GM19455 (cell line): ENCODE results near the gene GPC5.

Source experiments
- ATAC-seq: cut with Tn5 transposase; IDR thresholded peaks from one replicate; pipeline ENCODE4 v1.9.1; 2021; ENCODE audit not compliant: unreplicated experiment

The GPC5 gene

GRCh38 chr13:91454666-91455065 lies 56.2 kb downstream of the GPC5 start:
- no peak for ATAC-seq

- no peak for ATAC-seq
These were observed 58.4 kb downstream of the GPC5 start for GRCh38 chr13:91456837-91457236.

- ATAC-seq: no peak
These were observed 61.1 kb downstream of the GPC5 start for GRCh38 chr13:91459485-91459884.

GRCh38 chr13:91464336-91464735 lies 65.9 kb downstream of the GPC5 start:
- ATAC-seq: no peak

GRCh38 chr13:91467236-91467635 lies 68.8 kb downstream of the GPC5 start:
- no peak for ATAC-seq

GRCh38 chr13:91468301-91468700 lies 69.9 kb downstream of the GPC5 start:
- ATAC-seq: no peak

- no peak for ATAC-seq
These were observed 71.7 kb downstream of the GPC5 start for GRCh38 chr13:91470084-91470621.

GRCh38 chr13:91470681-91471080 lies 72.3 kb downstream of the GPC5 start:
- no peak for ATAC-seq

- no peak for ATAC-seq
These were observed 84.0 kb downstream of the GPC5 start for GRCh38 chr13:91482427-91482826.

- ATAC-seq: no peak
These were observed 93.6 kb downstream of the GPC5 start for GRCh38 chr13:91491980-91492379.

- ATAC-seq: no peak
These were observed 95.0 kb downstream of the GPC5 start for GRCh38 chr13:91493442-91493841.

- no peak for ATAC-seq
These were observed 99.9 kb downstream of the GPC5 start for GRCh38 chr13:91498298-91498697.

- ATAC-seq: no peak
These were observed 105.8 kb downstream of the GPC5 start for GRCh38 chr13:91504216-91504615.

- ATAC-seq: no peak
These were observed 108.3 kb downstream of the GPC5 start for GRCh38 chr13:91506759-91507158.

GRCh38 chr13:91510058-91510457 lies 111.6 kb downstream of the GPC5 start:
- no peak for ATAC-seq

- no peak for ATAC-seq
These were observed 115.4 kb downstream of the GPC5 start for GRCh38 chr13:91513790-91514189.

- no peak for ATAC-seq
These were observed 118.4 kb downstream of the GPC5 start for GRCh38 chr13:91516799-91517198.

GRCh38 chr13:91520952-91521351 lies 122.5 kb downstream of the GPC5 start:
- no peak for ATAC-seq

- ATAC-seq: no peak
These were observed 124.7 kb downstream of the GPC5 start for GRCh38 chr13:91523116-91523515.

GRCh38 chr13:91526543-91527033 lies 128.2 kb downstream of the GPC5 start:
- no peak for ATAC-seq

GRCh38 chr13:91529739-91530482 lies 131.5 kb downstream of the GPC5 start:
- ATAC-seq: no peak

- no peak for ATAC-seq
These were observed 133.2 kb downstream of the GPC5 start for GRCh38 chr13:91531646-91532045.

- ATAC-seq: no peak
These were observed 134.9 kb downstream of the GPC5 start for GRCh38 chr13:91533354-91533753.
